Brain microvascular endothelial cell (primary cell): Measurements from ENCODE around the gene VASH1.
"Not testable (repeated sequence)": the region's sequence is repeated elsewhere in the genome, so short reads cannot be mapped to it uniquely, and the experiment has no call there.

Source experiments
- DNase-seq: peaks from one replicate; pipeline ENCODE4 v3.0.0-alpha.2; 2020
- H3K27ac ChIP-seq: fragments of 250-450 bp; sonication (Bioruptor Pico); 2 replicates; pipeline ENCODE4 v1.5.1; 2020; ENCODE audit warnings: mild to moderate bottlenecking, moderate library complexity
- H3K27me3 ChIP-seq: fragments of 250-450 bp; sonication (Bioruptor Pico); replicated peaks from 2 replicates; pipeline ENCODE4 v1.5.1; 2020; ENCODE audit warnings: mild to moderate bottlenecking
- H3K36me3 ChIP-seq: fragments of 250-450 bp; sonication (Bioruptor Pico); replicated peaks from 2 replicates; pipeline ENCODE4 v1.5.1; 2020; ENCODE audit warnings: mild to moderate bottlenecking
- H3K4me3 ChIP-seq: 2 replicates; pipeline ENCODE4 v1.5.1; 2011; ENCODE audit warnings: low read depth, mild to moderate bottlenecking, control low read depth, low read length, moderate library complexity
- in situ Hi-C: cut with HindIII; loops from 2 replicates; pipeline ENCODE4 v1.10.0; 2017; ENCODE audit warnings: low sequenced_read_pairs, low pct_ligation_motif_present
- TF ChIP-seq, protein P1 (sequence below): IDR thresholded peaks from 2 replicates; pipeline ENCODE4 v1.5.1; 2011; ENCODE audit warnings: low read depth, mild to moderate bottlenecking, moderate library complexity, low read length, control low read depth, inconsistent platforms; ENCODE audit errors: missing control alignments

The VASH1 gene

DNA sequence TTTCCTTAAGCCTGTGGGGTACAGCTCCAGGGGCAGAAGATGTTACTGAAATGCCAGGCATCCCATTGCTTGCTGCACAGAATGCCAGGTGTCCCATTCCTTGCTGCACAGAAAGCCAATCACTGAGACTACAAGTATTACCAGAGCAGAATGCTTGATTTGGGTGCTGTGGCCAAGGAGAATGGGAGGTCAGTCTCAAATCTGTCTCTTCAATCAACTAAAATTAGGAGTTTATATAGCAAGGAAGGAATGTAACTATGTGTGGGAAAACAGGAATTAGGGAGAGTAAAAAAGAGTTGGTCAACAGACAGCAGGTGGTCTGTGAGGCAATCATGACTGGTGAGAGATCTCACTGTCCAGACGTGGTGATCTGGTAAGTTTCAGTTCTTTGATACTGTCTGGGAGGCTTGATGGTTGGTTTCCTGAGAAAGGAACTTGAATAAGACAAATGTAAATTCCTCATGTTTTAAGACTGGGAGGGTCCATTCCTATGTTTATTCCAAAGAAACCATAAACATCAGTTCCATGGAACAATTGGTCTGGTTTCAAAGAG, 31.2 kb upstream of the VASH1 start:
- in situ Hi-C loops = no loop called here
- Histone ChIP-seq H3K27ac (no peak overlapping the region), H3K36me3 (no peaks in the 10 kb centered on the region), H3K27me3 (no peaks in the 10 kb centered on the region), H3K4me3 (no peak overlapping the region)
- TF ChIP-seq, protein P1, sequence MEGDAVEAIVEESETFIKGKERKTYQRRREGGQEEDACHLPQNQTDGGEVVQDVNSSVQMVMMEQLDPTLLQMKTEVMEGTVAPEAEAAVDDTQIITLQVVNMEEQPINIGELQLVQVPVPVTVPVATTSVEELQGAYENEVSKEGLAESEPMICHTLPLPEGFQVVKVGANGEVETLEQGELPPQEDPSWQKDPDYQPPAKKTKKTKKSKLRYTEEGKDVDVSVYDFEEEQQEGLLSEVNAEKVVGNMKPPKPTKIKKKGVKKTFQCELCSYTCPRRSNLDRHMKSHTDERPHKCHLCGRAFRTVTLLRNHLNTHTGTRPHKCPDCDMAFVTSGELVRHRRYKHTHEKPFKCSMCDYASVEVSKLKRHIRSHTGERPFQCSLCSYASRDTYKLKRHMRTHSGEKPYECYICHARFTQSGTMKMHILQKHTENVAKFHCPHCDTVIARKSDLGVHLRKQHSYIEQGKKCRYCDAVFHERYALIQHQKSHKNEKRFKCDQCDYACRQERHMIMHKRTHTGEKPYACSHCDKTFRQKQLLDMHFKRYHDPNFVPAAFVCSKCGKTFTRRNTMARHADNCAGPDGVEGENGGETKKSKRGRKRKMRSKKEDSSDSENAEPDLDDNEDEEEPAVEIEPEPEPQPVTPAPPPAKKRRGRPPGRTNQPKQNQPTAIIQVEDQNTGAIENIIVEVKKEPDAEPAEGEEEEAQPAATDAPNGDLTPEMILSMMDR = no peak
- DNase-seq = no peak

DNA sequence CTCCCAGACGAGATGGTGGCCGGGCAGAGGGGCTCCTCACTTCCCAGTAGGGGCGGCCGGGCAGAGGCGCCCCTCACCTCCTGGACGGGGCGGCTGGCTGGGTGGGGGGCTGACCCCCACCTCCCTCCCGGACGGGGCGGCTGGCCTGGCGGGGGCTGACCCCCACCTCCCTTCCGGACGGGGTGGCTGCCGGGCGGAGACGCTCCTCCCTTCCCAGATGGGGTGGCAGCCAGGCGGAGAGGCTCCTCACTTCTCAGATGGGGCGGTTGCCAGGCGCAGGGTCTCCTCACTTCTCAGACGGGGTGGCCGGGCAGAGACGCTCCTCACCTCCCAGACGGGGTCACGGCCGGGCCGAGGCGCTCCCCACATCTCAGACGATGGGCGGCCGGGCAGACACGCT, 26.8 kb upstream of the VASH1 start:
- H3K36me3 ChIP-seq, H3K27me3 ChIP-seq, H3K4me3 ChIP-seq, DNase-seq, H3K27ac ChIP-seq, in situ Hi-C loops: not testable (repeated sequence)

DNA sequence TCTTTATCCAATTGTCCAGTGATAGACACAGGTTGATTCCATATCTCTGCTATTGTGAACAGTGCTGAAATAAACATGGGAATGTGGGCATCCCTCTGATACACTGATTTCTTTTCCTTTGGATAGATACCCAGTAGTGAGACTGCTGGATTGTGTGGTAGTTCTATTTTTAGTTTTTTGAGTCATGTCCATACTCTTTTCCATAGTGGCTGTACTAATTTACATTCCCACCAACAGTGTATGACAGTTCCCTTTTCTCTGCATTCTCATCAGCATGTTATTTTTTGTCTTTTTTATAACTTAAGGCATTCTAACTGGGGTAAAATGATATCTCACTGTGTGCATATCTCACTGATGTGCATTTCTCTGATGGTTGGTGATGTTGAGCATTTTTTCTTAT, 24.8 kb upstream of the VASH1 start:
- no peak for DNase-seq
- Histone ChIP-seq H3K36me3 (no peaks in the 10 kb centered on the region), H3K27me3 (no peaks in the 10 kb centered on the region), H3K27ac (no peak overlapping the region), H3K4me3 (no peak overlapping the region)
- in situ Hi-C loops = no loop called here
- TF ChIP-seq, protein P1 = no peak

DNA sequence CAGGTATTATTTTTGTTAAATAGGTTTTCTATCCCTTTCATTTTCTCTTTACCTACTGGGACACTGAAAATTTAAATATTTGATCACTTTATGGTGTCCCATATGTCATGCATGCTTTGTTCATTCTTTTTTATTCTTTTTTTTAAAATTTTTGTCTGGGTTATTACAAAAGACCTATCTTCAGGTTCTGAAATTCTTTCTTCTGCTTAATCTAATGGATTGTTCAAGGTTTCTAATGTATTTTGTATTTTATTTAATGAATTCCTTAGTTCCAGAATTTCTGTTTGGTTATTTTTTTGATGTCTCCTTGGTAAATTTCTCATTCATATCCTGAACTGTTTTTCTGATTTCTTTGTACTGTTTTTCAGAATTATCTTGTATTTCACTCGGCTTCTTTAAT, 20.2 kb upstream of the VASH1 start:
- Histone ChIP-seq H3K4me3 (no peak overlapping the region), H3K36me3 (no peaks in the 10 kb centered on the region), H3K27ac (no peak overlapping the region), H3K27me3 (no peaks in the 10 kb centered on the region)
- no peak for DNase-seq
- TF ChIP-seq, protein P1 = no peak
- in situ Hi-C loops = no loop called here

DNA sequence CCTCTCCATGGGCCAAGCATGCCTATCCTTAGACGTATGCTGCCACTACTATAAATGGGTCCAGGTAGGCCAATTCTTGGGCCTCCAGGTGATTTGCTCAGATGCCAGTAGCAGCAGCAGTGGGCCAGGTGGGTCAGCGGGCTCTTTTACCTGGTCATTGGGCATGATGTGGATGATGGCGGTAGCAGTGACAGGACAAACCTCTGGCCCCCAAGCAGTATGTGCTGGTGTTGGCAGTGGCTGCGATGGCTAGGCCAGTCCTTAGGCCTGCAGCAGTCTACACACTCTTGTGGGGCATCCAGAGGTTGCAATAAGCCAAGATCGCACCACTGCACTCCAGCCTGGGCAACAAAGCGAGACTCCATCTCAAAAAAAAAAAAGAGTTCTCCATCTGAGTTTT, 19.1 kb upstream of the VASH1 start:
- no peaks in the 10 kb centered on the region for H3K36me3 ChIP-seq
- no peak overlapping the region for H3K4me3 ChIP-seq
- in situ Hi-C loops = no loop called here
- DNase-seq = no peak
- TF ChIP-seq, protein P1 = no peak
- no peaks in the 10 kb centered on the region for H3K27me3 ChIP-seq
- no peak overlapping the region for H3K27ac ChIP-seq

DNA sequence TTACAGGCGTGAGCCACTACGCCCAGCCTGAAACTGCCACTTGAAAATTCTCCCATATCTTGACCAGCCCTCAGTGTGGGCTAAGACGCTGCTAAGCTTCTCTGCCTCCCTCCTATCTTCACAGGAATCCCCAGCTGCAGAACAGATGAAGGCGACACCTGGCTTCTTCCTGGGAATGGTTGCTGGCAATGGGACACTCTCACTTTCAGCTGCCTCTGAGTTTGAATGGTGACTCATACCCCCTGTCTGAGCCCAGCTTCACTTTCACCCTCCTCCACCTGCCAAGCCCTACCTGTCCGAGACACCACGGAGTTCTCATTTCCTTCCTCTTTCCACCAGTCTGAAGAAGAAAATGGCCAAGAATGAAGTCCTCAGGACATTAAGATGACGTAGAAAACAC, 18.3 kb upstream of the VASH1 start:
- Histone ChIP-seq H3K36me3 (no peaks in the 10 kb centered on the region), H3K27me3 (no peaks in the 10 kb centered on the region), H3K27ac (no peak overlapping the region), H3K4me3 (no peak overlapping the region)
- TF ChIP-seq, protein P1 = no peak
- in situ Hi-C loops = no loop called here
- DNase-seq = no peak
